Mesenchymal stem cell (in vitro differentiated cells and primary cell): ENCODE results near the gene DIS3L2.

Experiments used
- DNase-seq: peaks from one replicate; pipeline ENCODE4 v3.0.0-alpha.2; 2013
- H2AFZ ChIP-seq: one replicate; pipeline ENCODE4 v1.6.1; 2013; ENCODE audit warnings: low read depth, mild to moderate bottlenecking, control low read depth, inconsistent platforms, low read length, moderate library complexity
- H2AK5ac ChIP-seq: 2 replicates; pipeline ENCODE4 v1.6.1; 2013; ENCODE audit warnings: low read length, moderate library complexity, mild to moderate bottlenecking, inconsistent platforms; ENCODE audit not compliant: severe bottlenecking
- H2BK120ac ChIP-seq: one replicate; pipeline ENCODE4 v1.6.1; 2013; ENCODE audit warnings: low read depth, mild to moderate bottlenecking, inconsistent platforms, low read length, moderate library complexity
- H2BK12ac ChIP-seq, 2 experiments: one replicate each; pipeline ENCODE4 v1.6.1; 2013; ENCODE audit warnings: inconsistent platforms in 2 of 2, low read length in 2 of 2, mild to moderate bottlenecking in 2 of 2, moderate library complexity in 2 of 2, control low read depth in 1 of 2
- H2BK15ac ChIP-seq: one replicate; pipeline ENCODE4 v1.6.1; 2013; ENCODE audit warnings: mild to moderate bottlenecking, low read depth, inconsistent platforms; ENCODE audit not compliant: poor library complexity, severe bottlenecking
- H2BK5ac ChIP-seq: 2 replicates; pipeline ENCODE4 v1.6.1; 2013; ENCODE audit warnings: low read depth, mild to moderate bottlenecking, low read length, control low read depth, inconsistent platforms; ENCODE audit not compliant: poor library complexity, severe bottlenecking
- H3K14ac ChIP-seq, 2 experiments: one replicate each; pipeline ENCODE4 v1.6.1; 2013; ENCODE audit warnings: inconsistent platforms in 2 of 2, low read length in 2 of 2, control low read depth in 1 of 2, mild to moderate bottlenecking in 1 of 2, moderate library complexity in 1 of 2
- H3K18ac ChIP-seq, 2 experiments: one replicate each; pipeline ENCODE4 v1.6.1; 2013; ENCODE audit warnings: inconsistent platforms in 2 of 2, low read length in 2 of 2, control low read depth in 1 of 2, low read depth in 1 of 2, mild to moderate bottlenecking in 1 of 2
- H3K23ac ChIP-seq, 2 experiments: one replicate each; pipeline ENCODE4 v1.6.1; 2013; ENCODE audit warnings: inconsistent platforms in 2 of 2, low read length in 2 of 2, mild to moderate bottlenecking in 2 of 2, moderate library complexity in 2 of 2, control low read depth in 1 of 2
- H3K27ac ChIP-seq: 2 replicates; pipeline ENCODE4 v1.5.1; 2013; ENCODE audit warnings: mild to moderate bottlenecking, moderate library complexity, low read length, control low read depth, inconsistent platforms; ENCODE audit not compliant: poor library complexity, severe bottlenecking
- H3K27me3 ChIP-seq, 2 experiments: 2 replicates each; pipeline versions ENCODE4 v1.6.1 to v1.7.0; 2013; ENCODE audit warnings: low read length in 2 of 2, mild to moderate bottlenecking in 2 of 2, moderate library complexity in 2 of 2, control low read depth in 1 of 2, inconsistent platforms in 1 of 2; ENCODE audit not compliant: control insufficient read depth in 1 of 2, insufficient read depth in 1 of 2
- H3K36me3 ChIP-seq, 2 experiments: 2 replicates each; pipeline versions ENCODE4 v1.6.1 to v1.7.0; 2013; ENCODE audit warnings: low read length in 2 of 2, control low read depth in 1 of 2, inconsistent platforms in 1 of 2, low read depth in 1 of 2, mild to moderate bottlenecking in 1 of 2; ENCODE audit not compliant: insufficient read depth in 2 of 2, control insufficient read depth in 1 of 2
- H3K4ac ChIP-seq, 2 experiments: one replicate each; pipeline ENCODE4 v1.6.1; 2013; ENCODE audit warnings: inconsistent platforms in 2 of 2, low read length in 2 of 2, mild to moderate bottlenecking in 2 of 2, moderate library complexity in 2 of 2, control low read depth in 1 of 2, low read depth in 1 of 2
- H3K4me1 ChIP-seq: 2 replicates; pipeline ENCODE4 v1.6.1; 2013; ENCODE audit warnings: low read depth, low read length, control low read depth; ENCODE audit not compliant: control insufficient read depth, insufficient read depth
- H3K4me2 ChIP-seq: 2 replicates; pipeline ENCODE4 v1.6.1; 2013; ENCODE audit warnings: low read length, mild to moderate bottlenecking, inconsistent platforms; ENCODE audit not compliant: poor library complexity, severe bottlenecking
- H3K4me3 ChIP-seq, 2 experiments: 2 replicates each; pipeline versions ENCODE4 v1.5.1 to v1.7.0; 2013; ENCODE audit warnings: low read length in 2 of 2, mild to moderate bottlenecking in 2 of 2, control low read depth in 1 of 2, low read depth in 1 of 2; ENCODE audit not compliant: insufficient read depth in 1 of 2
- H3K79me1 ChIP-seq: replicated peaks from 2 replicates; pipeline ENCODE4 v1.6.1; 2013; ENCODE audit warnings: mild to moderate bottlenecking, control low read depth, low read length, inconsistent platforms; ENCODE audit not compliant: poor library complexity, severe bottlenecking
- H3K9ac ChIP-seq: 2 replicates; pipeline ENCODE4 v1.7.0; 2013; ENCODE audit warnings: mild to moderate bottlenecking, low read length, moderate library complexity
- H3K9me3 ChIP-seq: 2 replicates; pipeline ENCODE4 v1.7.0; 2013; ENCODE audit warnings: mild to moderate bottlenecking, low read length; ENCODE audit not compliant: control insufficient read depth
- H4K8ac ChIP-seq: one replicate; pipeline ENCODE4 v1.6.1; 2013; ENCODE audit warnings: inconsistent platforms, mild to moderate bottlenecking, low read length, moderate library complexity
- H4K91ac ChIP-seq: one replicate; pipeline ENCODE4 v1.6.1; 2013; ENCODE audit warnings: mild to moderate bottlenecking, low read length, inconsistent platforms
- WGBS: methylation state at CpG from one replicate; pipeline ENCODE4 v1.1.7; 2013; ENCODE audit warnings: mixed read lengths; 5-methylcytosine and 5-hydroxymethylcytosine counted together

The DIS3L2 gene

DNA sequence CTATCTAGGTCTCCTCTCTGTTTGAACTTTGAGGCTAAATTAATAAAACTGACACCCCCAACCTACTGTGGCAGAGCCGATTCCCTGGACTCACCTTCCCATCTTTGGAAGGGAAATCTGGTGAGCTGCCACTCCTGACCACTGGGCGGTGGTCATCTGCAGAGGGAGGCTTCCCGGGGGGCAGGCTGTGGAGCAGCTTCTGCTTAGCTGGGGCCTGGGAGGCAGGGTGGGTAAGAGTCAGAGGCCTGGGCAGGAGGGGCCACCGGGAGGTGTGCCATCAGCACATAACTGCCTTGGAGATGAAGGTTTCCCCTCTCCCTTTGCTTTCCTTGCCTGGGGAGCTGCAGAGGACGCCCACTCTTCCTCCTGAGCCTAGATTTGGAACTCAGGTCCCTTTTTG lies 33.0 kb upstream of the DIS3L2 start:
- peaks cover 79 to 96% of the 10 kb centered on the region in 2 experiments for H3K27me3 ChIP-seq
- no peak overlapping the region for H2AK5ac ChIP-seq
- H3K18ac ChIP-seq = no peak overlapping the region
- no peak overlapping the region for H3K27ac ChIP-seq
- no peak overlapping the region for H3K14ac ChIP-seq
- H2AFZ ChIP-seq = no peak overlapping the region
- H2BK15ac ChIP-seq = no peak overlapping the region
- H2BK12ac ChIP-seq = no peak overlapping the region
- DNase-seq = no peak
- H2BK5ac ChIP-seq = no peak overlapping the region
- peaks cover 33% of the 10 kb centered on the region for H3K4me1 ChIP-seq
- WGBS = 66% methylated on average over 5 of the region's 5 CpGs
- no peaks in the 10 kb centered on the region for H3K9me3 ChIP-seq
- no peak overlapping the region for H4K8ac ChIP-seq
- no peak overlapping the region for H3K23ac ChIP-seq
- H3K4me2 ChIP-seq = no peak overlapping the region
- no peaks in the 10 kb centered on the region for H3K36me3 ChIP-seq
- no peak overlapping the region for H3K9ac ChIP-seq
- H2BK120ac ChIP-seq = no peak overlapping the region
- no peak overlapping the region for H3K4ac ChIP-seq
- H3K4me3 ChIP-seq = no peak overlapping the region
- no peaks in the 10 kb centered on the region for H3K79me1 ChIP-seq
- no peak overlapping the region for H4K91ac ChIP-seq

DNA sequence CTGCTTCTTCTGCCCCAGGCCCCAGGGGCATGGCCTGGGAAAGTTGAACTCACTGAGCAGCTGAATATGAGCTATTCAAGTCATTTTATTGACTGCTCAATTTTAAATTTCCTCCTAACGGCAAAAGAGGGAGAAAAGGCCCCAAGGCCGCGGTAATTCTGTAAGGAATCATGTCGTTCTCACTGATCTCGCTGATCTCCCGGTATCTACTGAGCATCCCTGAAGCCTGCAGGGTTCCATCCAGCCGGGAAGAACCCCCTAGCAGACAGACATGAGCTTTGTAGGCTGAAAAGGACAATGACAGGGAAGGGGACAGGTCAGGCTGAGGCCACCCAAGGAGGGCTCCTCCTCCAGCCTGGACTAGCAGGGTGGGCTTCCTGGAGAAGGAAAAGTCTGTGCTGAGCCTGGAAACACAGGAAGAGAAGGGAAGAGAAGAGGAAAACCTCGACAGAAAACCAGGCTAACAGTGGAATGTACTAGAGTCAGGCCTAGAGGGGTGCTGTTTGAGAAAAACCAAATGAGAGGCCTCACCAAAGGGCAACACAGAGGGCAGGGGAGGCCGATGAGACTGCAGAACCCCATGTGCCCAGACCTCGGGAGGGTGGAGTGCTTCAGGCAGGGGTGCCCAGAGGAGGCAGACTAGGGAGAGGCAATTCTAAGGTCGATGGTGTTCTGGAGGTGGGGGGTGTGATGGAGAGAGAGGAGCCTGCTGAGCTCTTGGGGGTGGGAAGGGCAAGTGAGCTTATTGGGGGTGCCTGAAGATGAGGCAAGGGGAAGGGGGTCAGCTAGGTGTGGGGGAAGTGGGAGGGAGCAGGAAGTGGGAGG lies 32.4 kb upstream of the DIS3L2 start:
- Histone ChIP-seq H2BK15ac (no peak overlapping the region), H3K4ac (no peak overlapping the region), H3K23ac (no peak overlapping the region), H3K14ac (no peak overlapping the region), H2AK5ac (no peak overlapping the region), H3K4me1 (peaks cover 33% of the 10 kb centered on the region), H3K79me1 (no peaks in the 10 kb centered on the region), H3K9ac (no peak overlapping the region), H3K27me3 (peaks cover 77 to 96% of the 10 kb centered on the region in 2 experiments), H3K4me3 (no peak overlapping the region), H3K4me2 (no peak overlapping the region), H4K91ac (no peak overlapping the region), H2BK12ac (no peak overlapping the region), H3K18ac (no peak overlapping the region), H3K9me3 (no peaks in the 10 kb centered on the region), H2BK120ac (no peak overlapping the region), H2BK5ac (no peak overlapping the region), H3K36me3 (no peaks in the 10 kb centered on the region), H4K8ac (no peak overlapping the region), H3K27ac (no peak overlapping the region), H2AFZ (no peak overlapping the region)
- no peak for DNase-seq
- WGBS = 85% methylated on average over 11 of the region's 11 CpGs

DNA sequence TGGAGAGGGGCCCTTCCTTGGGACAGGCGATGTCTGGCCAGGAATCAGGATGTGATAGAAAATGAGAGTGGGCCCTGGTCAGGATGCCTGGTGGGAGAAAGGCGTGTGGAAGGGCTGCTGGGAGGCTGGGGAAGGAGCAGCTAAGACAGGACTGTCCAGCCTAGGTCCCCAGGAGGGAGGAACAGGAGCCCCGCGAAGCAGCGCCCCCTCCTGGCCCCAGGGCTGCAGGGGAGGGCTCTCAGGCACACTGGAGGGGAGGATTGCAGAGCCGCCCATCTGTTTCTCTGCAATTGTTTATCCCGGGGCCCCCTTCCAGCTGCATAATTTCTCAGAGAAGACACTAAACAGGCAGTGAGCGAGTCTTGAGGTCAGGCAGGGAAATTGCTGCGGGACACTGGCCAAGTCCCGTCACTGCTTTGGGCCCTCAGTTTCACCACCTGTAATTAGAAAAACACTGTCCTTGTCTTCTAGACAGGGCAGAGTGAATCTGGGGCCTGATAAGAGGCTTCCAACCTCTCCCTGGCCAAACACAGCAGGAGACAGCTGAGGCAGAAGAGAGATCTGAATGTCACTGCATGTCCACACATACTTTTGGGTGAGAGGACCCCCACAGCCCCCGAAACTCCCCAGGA lies 31.4 kb upstream of the DIS3L2 start:
- Histone ChIP-seq H3K9ac (no peak overlapping the region), H2BK15ac (no peak overlapping the region), H3K14ac (no peak overlapping the region), H3K27ac (no peak overlapping the region), H3K9me3 (no peaks in the 10 kb centered on the region), H3K36me3 (no peaks in the 10 kb centered on the region), H2BK12ac (no peak overlapping the region), H2AK5ac (no peak overlapping the region), H3K4ac (no peak overlapping the region), H3K18ac (no peak overlapping the region), H3K27me3 (peaks cover 67 to 95% of the 10 kb centered on the region in 2 experiments), H3K4me1 (peaks cover 29% of the 10 kb centered on the region), H2AFZ (no peak overlapping the region), H2BK5ac (no peak overlapping the region), H4K91ac (no peak overlapping the region), H2BK120ac (no peak overlapping the region), H4K8ac (no peak overlapping the region), H3K4me2 (no peak overlapping the region), H3K4me3 (no peak overlapping the region), H3K23ac (no peak overlapping the region), H3K79me1 (no peaks in the 10 kb centered on the region)
- 46% methylated on average over 11 of the region's 11 CpGs for WGBS
- DNase-seq = peak; percentile 25

DNA sequence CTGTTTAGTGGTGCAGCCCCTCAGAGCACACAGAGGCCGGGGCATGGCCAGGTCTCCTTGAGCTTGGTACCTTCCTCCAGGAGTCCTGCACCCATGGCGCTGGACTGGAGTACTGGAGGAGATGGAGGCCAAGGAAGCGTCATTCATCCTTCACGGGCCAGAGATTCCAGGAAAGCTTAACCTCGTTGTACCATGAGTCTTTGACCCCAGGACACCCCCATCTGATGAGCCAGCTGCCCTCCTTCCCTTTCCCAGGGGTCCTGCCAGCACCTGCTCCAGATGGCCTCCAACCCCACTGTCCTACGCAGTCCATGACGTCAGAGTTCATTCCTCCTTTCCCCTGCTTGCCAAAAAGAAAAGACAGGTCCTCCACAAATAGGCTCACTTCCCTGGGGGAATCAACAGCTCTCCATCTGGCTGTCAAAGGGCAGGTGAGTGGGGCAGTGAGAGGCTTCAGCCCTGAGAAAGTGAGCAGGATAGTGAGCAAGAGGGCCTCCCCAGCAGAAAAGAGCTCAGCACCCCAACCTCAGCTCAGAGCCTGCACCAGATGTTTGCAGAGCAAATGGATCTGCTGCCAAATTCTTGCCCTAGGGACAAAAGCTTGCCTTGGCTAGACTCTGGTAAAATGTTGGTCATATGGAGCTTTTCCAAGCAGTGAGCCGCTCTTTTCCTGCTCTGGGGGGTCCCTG lies 30.8 kb upstream of the DIS3L2 start:
- no peak overlapping the region for H3K14ac ChIP-seq
- H2BK15ac ChIP-seq = no peak overlapping the region
- peaks cover 23% of the 10 kb centered on the region for H3K4me1 ChIP-seq
- no peak for DNase-seq
- H3K4me3 ChIP-seq = no peak overlapping the region
- no peak overlapping the region for H3K27ac ChIP-seq
- H3K4me2 ChIP-seq = no peak overlapping the region
- H4K91ac ChIP-seq = no peak overlapping the region
- H2BK5ac ChIP-seq = no peak overlapping the region
- H3K18ac ChIP-seq = no peak overlapping the region
- 82% methylated on average over 6 of the region's 8 CpGs for WGBS
- no peaks in the 10 kb centered on the region for H3K79me1 ChIP-seq
- no peaks in the 10 kb centered on the region for H3K36me3 ChIP-seq
- H2BK120ac ChIP-seq = no peak overlapping the region
- H3K27me3 ChIP-seq = peaks cover 66 to 95% of the 10 kb centered on the region in 2 experiments
- H3K4ac ChIP-seq = no peak overlapping the region
- no peak overlapping the region for H4K8ac ChIP-seq
- H2AFZ ChIP-seq = no peak overlapping the region
- H2AK5ac ChIP-seq = no peak overlapping the region
- H3K9me3 ChIP-seq = no peaks in the 10 kb centered on the region
- no peak overlapping the region for H3K9ac ChIP-seq
- H2BK12ac ChIP-seq = no peak overlapping the region
- no peak overlapping the region for H3K23ac ChIP-seq
